Esophagus squamous epithelium (tissue), 5 donors: ENCODE data around the gene HOXA11. TPM values are rescaled to one million over a fixed set of nuclear protein-coding genes. Genes with fewer than 3 reads are reported as not detected.

ENCODE experiments used
- DNase-seq: peaks from one replicate; lab custom pipeline; 2025; lab: John Stamatoyannopoulos, UW
- H3K27ac ChIP-seq, 4 donors: fragments of 200-600 bp; sonication (generic); one replicate each; pipeline ENCODE4 v1.5.1; 2016 to 2019; ENCODE audit warnings: mild to moderate bottlenecking in 1 of 4
- H3K27me3 ChIP-seq, 4 donors: fragments of 200-600 bp; sonication (generic); 1 replicate in 3 of 4; 2 replicates in 1 of 4; pipeline versions ENCODE4 v1.5.1 to v1.6.0; 2017 to 2021; ENCODE audit warnings: antibody characterized with exemption in 1 of 4
- H3K36me3 ChIP-seq, 3 donors: fragments of 200-600 bp; sonication (generic); one replicate each; pipeline ENCODE4 v1.5.1; 2016 to 2019
- H3K4me1 ChIP-seq, 3 donors: fragments of 200-600 bp; sonication (generic); one replicate each; pipeline ENCODE4 v1.5.1; 2017 to 2019
- H3K4me3 ChIP-seq, 4 donors: fragments of 200-600 bp; sonication (generic); 1 replicate in 3 of 4; 2 replicates in 1 of 4; pipeline ENCODE4 v1.5.1; 2016 to 2019; ENCODE audit warnings: mild to moderate bottlenecking in 2 of 4, moderate library complexity in 1 of 4
- H3K9me3 ChIP-seq, 3 donors: fragments of 200-600 bp; sonication (generic); one replicate each; pipeline ENCODE4 v1.5.1; 2016 to 2019
- POLR2A ChIP-seq, 4 donors: fragments of 450-650 bp; IDR thresholded peaks; one replicate each; pipeline ENCODE4 v1.6.1; 2017; ENCODE audit warnings: antibody characterized with exemption in 4 of 4, mild to moderate bottlenecking in 4 of 4, moderate library complexity in 3 of 4
- WGBS, 2 donors: methylation state at CpG; one replicate each; pipeline ENCODE4 v1.1.5; 2018; 5-methylcytosine and 5-hydroxymethylcytosine counted together
- intact Hi-C: fragments of 100-400 bp; cut with DNase I; formaldehyde crosslinking; loops from one replicate; pipeline ENCODE4 v1.15.0; 2022
- total RNA-seq, 4 donors: library from RNA; depleted of rRNA; stranded (reverse); fragments of >200 nt; gene quantifications; one replicate each; pipeline ENCODE4 v1.1.0, GENCODE V29; 2016
- TF ChIP-seq, protein P1 (sequence below), 6 experiments: fragments of 450-650 bp in 4 of 6; fragments of 200-600 bp in 2 of 6; sonication (generic) in 2 of 6; IDR thresholded peaks; one replicate each; pipeline ENCODE4 v1.5.1; 2016 to 2019; ENCODE audit warnings: antibody characterized with exemption in 6 of 6, mild to moderate bottlenecking in 4 of 6, moderate library complexity in 4 of 6
- donor health status: DM: yes; HTN: yes; CAD: no.

HOXA11 gene
- total RNA-seq, 4 donors from 2014 or later: not detected

DNA sequence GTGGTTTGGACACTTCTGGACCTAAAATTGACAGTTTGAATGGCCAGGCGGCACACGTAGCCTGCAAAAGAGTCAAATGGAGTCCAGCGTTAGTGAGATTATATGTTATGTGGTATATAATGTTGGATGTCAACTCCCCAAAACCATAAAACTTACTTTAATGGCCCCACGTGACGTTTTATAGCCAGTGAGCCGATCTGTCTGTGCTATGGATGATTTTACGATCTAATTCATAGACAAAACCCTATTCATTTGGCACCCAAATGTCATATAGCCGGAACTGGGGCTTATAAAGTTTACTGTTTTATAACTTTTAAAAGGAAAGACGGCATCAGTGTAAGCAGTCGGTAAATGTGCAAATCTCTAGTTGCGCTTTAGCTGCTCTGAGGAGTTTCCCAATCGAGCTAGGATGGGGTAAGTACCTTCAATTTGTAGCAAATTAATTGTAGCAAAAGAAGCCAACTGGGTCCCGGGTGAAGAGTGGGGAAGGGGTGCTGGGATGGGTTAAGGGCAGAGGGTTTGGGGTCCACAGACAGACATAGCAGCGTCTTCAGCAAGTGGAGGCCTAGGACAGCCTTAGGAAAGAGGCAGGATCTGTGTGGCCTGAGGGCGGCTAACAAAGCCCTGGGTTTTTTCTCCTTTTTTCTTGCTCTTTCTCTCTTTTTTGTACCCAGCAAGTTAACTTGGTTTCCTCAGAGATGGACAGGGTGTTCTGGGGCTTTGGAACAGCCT is 44.7 kb downstream of the HOXA11 start:
- WGBS, 2 donors: 85 to 89% methylated on average over 15 of the region's 15 CpGs
- no peak for TF ChIP-seq POLR2A (IDR thresholded peaks at IDR 0.05)
- TF ChIP-seq, protein P1, sequence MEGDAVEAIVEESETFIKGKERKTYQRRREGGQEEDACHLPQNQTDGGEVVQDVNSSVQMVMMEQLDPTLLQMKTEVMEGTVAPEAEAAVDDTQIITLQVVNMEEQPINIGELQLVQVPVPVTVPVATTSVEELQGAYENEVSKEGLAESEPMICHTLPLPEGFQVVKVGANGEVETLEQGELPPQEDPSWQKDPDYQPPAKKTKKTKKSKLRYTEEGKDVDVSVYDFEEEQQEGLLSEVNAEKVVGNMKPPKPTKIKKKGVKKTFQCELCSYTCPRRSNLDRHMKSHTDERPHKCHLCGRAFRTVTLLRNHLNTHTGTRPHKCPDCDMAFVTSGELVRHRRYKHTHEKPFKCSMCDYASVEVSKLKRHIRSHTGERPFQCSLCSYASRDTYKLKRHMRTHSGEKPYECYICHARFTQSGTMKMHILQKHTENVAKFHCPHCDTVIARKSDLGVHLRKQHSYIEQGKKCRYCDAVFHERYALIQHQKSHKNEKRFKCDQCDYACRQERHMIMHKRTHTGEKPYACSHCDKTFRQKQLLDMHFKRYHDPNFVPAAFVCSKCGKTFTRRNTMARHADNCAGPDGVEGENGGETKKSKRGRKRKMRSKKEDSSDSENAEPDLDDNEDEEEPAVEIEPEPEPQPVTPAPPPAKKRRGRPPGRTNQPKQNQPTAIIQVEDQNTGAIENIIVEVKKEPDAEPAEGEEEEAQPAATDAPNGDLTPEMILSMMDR (IDR thresholded peaks at IDR 0.05): no peak
- H3K27me3 ChIP-seq: peaks cover 0 to 67% (median 0%) of the 10 kb centered on the region in 4 donors
- H3K27ac ChIP-seq: peak overlapping the region in 3 of 4 donors; percentile 79 to 92 (median 86)
- peaks cover 7 to 66% (median 14%) of the 10 kb centered on the region in 3 donors for H3K4me1 ChIP-seq
- intact Hi-C loops: loop anchor here (5.0 kb wide), 1 partner anchor 283 kb away; no protein-coding TSS in a partner anchor
- DNase-seq: no peak
- no peaks in the 10 kb centered on the region for H3K36me3 ChIP-seq
- H3K9me3 ChIP-seq: no peaks in the 10 kb centered on the region
- H3K4me3 ChIP-seq: peak overlapping the region in 2 of 4 donors; percentile 13 to 51

DNA sequence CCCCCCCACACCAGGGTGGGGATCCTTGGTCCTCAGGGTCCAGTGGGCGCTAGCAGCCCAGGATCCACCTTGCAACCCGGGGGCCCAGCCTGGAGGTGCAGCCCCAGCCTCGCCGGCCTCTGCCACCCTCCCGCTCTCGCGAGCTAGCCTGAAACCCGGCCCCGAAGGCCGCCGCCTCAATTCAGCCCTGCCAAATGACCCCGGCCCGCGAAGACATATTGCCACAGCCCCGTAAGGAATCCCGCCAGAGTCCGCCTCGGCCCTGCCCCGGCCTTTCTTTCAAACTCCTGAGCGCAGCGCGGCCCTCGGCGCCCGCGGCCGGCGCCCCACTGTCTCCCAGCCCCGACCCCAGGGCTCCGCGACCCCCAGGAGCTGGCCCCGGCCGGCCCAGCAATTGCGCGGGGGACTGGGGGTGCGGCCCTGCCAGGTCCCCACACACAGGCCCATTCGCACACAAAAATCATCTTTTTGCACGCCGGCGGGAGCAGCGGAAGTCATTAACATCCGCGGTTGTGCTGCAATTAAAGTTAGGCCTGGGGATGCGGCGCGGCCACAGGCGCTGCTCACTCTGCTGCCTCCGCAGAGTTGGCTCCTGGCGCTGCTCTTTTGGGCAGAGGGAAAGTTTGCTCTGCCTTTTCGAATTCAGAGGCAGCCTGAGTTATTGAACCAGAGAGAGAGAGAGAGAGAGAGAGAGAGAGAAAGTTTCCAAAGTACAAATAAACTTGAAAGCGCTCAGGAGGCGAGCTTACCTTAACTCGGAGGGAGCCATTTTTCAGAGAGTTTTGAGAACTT is 45.5 kb downstream of the HOXA11 start:
- H3K9me3 ChIP-seq: no peaks in the 10 kb centered on the region
- intact Hi-C loops: loop anchor here (5.0 kb wide), 1 partner anchor 282 kb away; no protein-coding TSS in a partner anchor
- peak overlapping the region; percentile 8 to 51 (median 14) for H3K4me3 ChIP-seq
- no peak for TF ChIP-seq POLR2A (IDR thresholded peaks at IDR 0.05)
- TF ChIP-seq, protein P1 (IDR thresholded peaks at IDR 0.05): no peak
- peak overlapping the region; percentile 35 to 92 (median 82) for H3K27ac ChIP-seq
- H3K27me3 ChIP-seq: peaks cover 0 to 59% (median 0%) of the 10 kb centered on the region in 4 donors
- DNase-seq: no peak
- H3K4me1 ChIP-seq: peaks cover 7 to 70% (median 14%) of the 10 kb centered on the region in 3 donors
- 66 to 81% methylated on average over 19 to 26 of the region's 53 CpGs for WGBS, 2 donors
- H3K36me3 ChIP-seq: no peaks in the 10 kb centered on the region

DNA sequence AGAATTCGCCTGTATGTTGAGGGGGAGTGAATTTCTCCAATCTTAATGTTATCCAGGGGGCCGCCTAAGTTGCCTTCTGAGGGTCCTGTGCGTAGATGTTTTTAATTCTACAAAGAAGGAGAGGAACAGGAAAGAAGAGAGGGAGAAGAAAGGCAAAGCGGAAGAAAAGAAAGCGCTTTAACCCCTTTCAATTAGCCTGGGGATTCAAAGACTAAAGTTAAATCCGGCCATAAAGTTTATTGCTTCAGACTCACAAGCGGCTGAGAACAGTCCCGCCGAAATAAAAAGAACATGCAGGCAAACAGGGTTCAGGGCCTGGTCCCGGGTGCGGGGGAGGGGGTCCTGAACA is 46.1 kb downstream of the HOXA11 start:
- intact Hi-C loops: no loop called here
- no peak for DNase-seq
- H3K36me3 ChIP-seq: no peaks in the 10 kb centered on the region
- 63 to 84% methylated on average over 9 to 10 of the region's 11 CpGs for WGBS, 2 donors
- no peaks in the 10 kb centered on the region for H3K9me3 ChIP-seq
- H3K4me1 ChIP-seq: peaks cover 10 to 70% (median 14%) of the 10 kb centered on the region in 3 donors
- H3K27me3 ChIP-seq: peaks cover 0 to 53% (median 0%) of the 10 kb centered on the region in 4 donors
- peak overlapping the region in 3 of 4 donors; percentile 13 to 51 (median 14) for H3K4me3 ChIP-seq
- no peak for TF ChIP-seq POLR2A (IDR thresholded peaks at IDR 0.05)
- TF ChIP-seq, protein P1 (IDR thresholded peaks at IDR 0.05): no peak
- peak overlapping the region; percentile 35 to 92 (median 82) for H3K27ac ChIP-seq

DNA sequence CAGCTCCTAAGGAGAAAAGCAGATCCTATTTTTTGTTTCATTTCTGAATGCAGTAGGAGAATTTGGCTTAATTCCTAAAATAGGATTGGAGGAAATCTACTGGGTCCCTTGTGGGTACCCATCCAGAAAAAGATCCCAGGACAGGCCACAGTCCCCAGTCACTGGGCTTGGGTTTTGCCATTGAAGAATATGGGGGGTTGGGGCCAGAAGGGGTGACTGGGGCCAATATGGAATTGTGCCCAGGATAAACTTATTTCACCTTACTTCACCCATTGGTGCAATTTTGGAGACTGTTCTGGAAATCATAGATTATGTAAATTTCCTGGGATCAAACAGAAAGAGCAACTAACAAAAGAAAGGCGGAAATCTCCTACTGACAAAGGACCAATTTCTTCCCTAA is 46.6 kb downstream of the HOXA11 start:
- peak overlapping the region; percentile 35 to 92 (median 82) for H3K27ac ChIP-seq
- 73 to 92% methylated on average over 1 of the region's 1 CpG for WGBS, 2 donors
- no peak for DNase-seq
- H3K36me3 ChIP-seq: no peaks in the 10 kb centered on the region
- H3K27me3 ChIP-seq: peaks cover 0 to 48% (median 0%) of the 10 kb centered on the region in 4 donors
- H3K9me3 ChIP-seq: no peaks in the 10 kb centered on the region
- H3K4me1 ChIP-seq: peaks cover 14 to 70% (median 14%) of the 10 kb centered on the region in 3 donors
- no peak for TF ChIP-seq POLR2A (IDR thresholded peaks at IDR 0.05)
- TF ChIP-seq, protein P1 (IDR thresholded peaks at IDR 0.05): no peak
- intact Hi-C loops: no loop called here
- no peak overlapping the region for H3K4me3 ChIP-seq
